Measurements from ENCODE around the gene ATP1B1. TPM values are rescaled to one million over a fixed set of nuclear protein-coding genes. Genes with fewer than 3 reads are reported as not detected.

The ATP1B1 gene
- total RNA-seq, 1 experiment from 2014 or later = 48.6 TPM

GRCh38 chr1:169113613-169114119 lies 7.2 kb downstream of the ATP1B1 start (continued):
- TF ChIP-seq YY1 (IDR thresholded peaks at IDR 0.05; ENCODE audit: extremely low read depth, insufficient replicate concordance, low read depth, low read length) = peak; percentile 73
- TF ChIP-seq EZH2phosphoT487 (IDR thresholded peaks at IDR 0.05; ENCODE audit: borderline replicate concordance) = no peak
- TF ChIP-seq JUND (IDR thresholded peaks at IDR 0.05) = peak; percentile 96
- no peak for TF ChIP-seq EZH2 (IDR thresholded peaks at IDR 0.05)
- TF ChIP-seq ATF3 (IDR thresholded peaks at IDR 0.05) = no peak
- peak; percentile 71 for TF ChIP-seq POLR2AphosphoS5 (IDR thresholded peaks at IDR 0.05; ENCODE audit: low read depth, low read length)
- no peak for TF ChIP-seq REST (IDR thresholded peaks at IDR 0.05; ENCODE audit: low read depth)

DNA sequence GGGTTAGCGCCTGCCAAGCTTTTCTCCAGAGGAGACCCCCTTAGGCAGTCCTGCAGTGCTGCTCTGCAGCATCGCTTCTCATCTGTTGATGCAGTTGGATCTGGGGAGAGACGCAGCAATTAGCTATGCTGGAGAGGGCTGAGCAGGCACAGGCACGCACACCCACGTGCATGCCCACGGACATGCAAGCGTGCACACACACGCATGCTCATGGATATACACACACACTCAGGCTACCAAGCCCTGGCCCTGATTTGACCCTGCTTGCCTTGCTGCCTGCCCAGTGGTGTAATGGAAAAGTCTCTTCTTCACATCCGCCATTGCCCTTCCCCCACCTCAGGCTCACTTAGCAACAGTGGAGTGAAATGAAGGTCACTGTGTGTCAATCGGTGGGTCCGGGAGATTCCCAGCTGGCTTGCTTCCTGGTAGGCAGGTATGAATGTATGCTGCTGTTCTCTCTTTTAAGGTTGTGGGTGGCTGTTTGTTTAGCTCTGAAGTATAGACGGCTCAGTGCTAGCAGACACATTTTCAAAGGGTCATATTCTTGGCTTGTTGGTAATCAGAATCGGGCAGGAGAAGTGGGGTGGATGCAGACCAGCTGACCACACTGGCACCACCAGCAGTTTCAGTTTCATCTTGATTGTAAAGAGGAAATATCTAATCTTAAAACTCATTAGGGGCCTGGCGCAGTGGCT lies 9.5 kb downstream of the ATP1B1 start:
- no peaks in the 10 kb centered on the region for H3K9me2 ChIP-seq (ENCODE audit: insufficient read depth)
- peaks cover 11 to 35% of the 10 kb centered on the region in 2 experiments; a peak in 3 of 4 replicates for H3K36me3 ChIP-seq (ENCODE audit: control insufficient read depth in 1 of 2, insufficient read depth in 2 of 2, low read length in 2 of 2)
- DNase-seq (ENCODE audit: low read depth, low spot score) (no peak), ATAC-seq (no peak)
- H3K27me3 ChIP-seq (ENCODE audit: insufficient read depth, low read length) = no peaks in the 10 kb centered on the region
- no TSS peak for BruUV-seq (replicated peaks)
- RAD21 ChIA-PET (ENCODE audit: low non-redundant PET in 1 of 2, low total read pairs in 2 of 2, uncharacterized antibody in 2 of 2, unreplicated experiment in 2 of 2) = no interaction called here
- H2AFZ ChIP-seq (ENCODE audit: low read depth, low read length, poor library complexity, severe bottlenecking) = no peak overlapping the region
- H3K9me3 ChIP-seq (ENCODE audit: control insufficient read depth in 1 of 2, insufficient read depth in 1 of 2, low read depth in 1 of 2, low read length in 2 of 2) = no peaks in the 10 kb centered on the region
- no peaks in the 10 kb centered on the region for H4K20me1 ChIP-seq (ENCODE audit: insufficient read depth)
- H3K4me2 ChIP-seq (ENCODE audit: low read length) = peak overlapping the region; percentile 22
- intact Hi-C loops (cut with micrococcal nuclease) = loop anchor here (10.0 kb wide), 1 partner anchor 771 kb away; no protein-coding TSS in a partner anchor
- TF ChIP-seq CBX3 (IDR thresholded peaks at IDR 0.05; ENCODE audit: low read depth) (no peak), SRF (IDR thresholded peaks at IDR 0.05; ENCODE audit: low read depth) (no peak), ZBTB33 (IDR thresholded peaks at IDR 0.05; ENCODE audit: extremely low read depth, insufficient replicate concordance, low read length) (no peak), REST (IDR thresholded peaks at IDR 0.05; ENCODE audit: low read depth) (no peak), RAD21 (IDR thresholded peaks at IDR 0.05; ENCODE audit: low read depth) (no peak), CEBPB (IDR thresholded peaks at IDR 0.05; ENCODE audit: low read depth) (no peak)
- TF ChIP-seq, protein P1, sequence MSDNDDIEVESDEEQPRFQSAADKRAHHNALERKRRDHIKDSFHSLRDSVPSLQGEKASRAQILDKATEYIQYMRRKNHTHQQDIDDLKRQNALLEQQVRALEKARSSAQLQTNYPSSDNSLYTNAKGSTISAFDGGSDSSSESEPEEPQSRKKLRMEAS (IDR thresholded peaks at IDR 0.05) = no peak
- H3K79me2 ChIP-seq (ENCODE audit: insufficient read depth, low read length) = peaks cover 91% of the 10 kb centered on the region
- H3K4me1 ChIP-seq (ENCODE audit: control insufficient read depth in 1 of 2, insufficient read depth in 2 of 2, low read length in 2 of 2) = peaks cover 54 to 91% of the 10 kb centered on the region in 2 experiments
- CTCF ChIA-PET = no interaction called here
- POLR2A ChIA-PET = no interaction called here
- H3K27ac ChIP-seq (ENCODE audit: low read depth, low read length) = no peak overlapping the region
- no peak overlapping the region for H3K9ac ChIP-seq (ENCODE audit: low read length)
- H3K4me3 ChIP-seq (replicated peaks in 1 of 2; ENCODE audit: low read depth in 1 of 2, low read length in 2 of 2) = no peak overlapping the region
